ENCODE measurements around the gene ALKBH8.
"Not testable (repeated sequence)": the region's sequence is repeated elsewhere in the genome, so short reads cannot be mapped to it uniquely, and the experiment has no call there.

The ALKBH8 gene, protein sequence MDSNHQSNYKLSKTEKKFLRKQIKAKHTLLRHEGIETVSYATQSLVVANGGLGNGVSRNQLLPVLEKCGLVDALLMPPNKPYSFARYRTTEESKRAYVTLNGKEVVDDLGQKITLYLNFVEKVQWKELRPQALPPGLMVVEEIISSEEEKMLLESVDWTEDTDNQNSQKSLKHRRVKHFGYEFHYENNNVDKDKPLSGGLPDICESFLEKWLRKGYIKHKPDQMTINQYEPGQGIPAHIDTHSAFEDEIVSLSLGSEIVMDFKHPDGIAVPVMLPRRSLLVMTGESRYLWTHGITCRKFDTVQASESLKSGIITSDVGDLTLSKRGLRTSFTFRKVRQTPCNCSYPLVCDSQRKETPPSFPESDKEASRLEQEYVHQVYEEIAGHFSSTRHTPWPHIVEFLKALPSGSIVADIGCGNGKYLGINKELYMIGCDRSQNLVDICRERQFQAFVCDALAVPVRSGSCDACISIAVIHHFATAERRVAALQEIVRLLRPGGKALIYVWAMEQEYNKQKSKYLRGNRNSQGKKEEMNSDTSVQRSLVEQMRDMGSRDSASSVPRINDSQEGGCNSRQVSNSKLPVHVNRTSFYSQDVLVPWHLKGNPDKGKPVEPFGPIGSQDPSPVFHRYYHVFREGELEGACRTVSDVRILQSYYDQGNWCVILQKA

DNA sequence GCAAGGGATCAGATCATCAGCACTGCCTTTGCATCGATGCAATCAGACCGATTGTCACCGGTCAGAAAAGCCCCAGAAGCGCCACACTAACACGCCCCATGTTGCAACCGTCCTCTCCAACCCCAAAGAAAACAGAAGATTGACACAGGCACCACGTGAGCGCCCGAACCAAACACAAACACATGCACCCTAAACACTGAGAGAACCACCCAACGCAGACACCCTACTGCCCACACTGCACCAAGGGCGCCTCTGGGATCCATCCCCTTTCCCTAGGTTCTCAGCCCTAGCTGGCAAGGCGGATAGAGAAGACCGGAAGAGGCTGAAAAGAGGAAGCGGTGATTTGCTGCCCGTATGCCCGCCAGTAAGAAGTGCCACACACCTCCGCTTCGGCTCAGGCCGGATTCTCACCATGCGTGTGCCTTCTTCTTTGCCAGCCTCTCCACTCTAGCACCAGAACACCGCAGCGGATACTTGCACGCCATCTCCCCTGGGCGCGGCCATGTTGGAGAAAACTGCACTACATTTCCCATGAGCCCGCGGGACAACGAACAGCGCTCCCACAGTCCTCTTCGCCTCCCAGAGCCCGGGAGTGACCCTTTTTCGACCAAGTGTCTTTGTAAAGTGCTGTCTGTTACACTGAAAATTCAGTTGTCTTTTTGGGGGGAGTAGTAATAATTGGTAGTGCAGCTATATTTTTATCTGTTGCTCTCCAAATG lies at the start of gene ALKBH8:
TSS of gene ALKBH8 (minus strand) at position 517 of the 719 bp plus-strand sequence. CDS start 4,842 bp downstream, outside the sequence.
- peak; percentile 86 for DNase-seq

DNA sequence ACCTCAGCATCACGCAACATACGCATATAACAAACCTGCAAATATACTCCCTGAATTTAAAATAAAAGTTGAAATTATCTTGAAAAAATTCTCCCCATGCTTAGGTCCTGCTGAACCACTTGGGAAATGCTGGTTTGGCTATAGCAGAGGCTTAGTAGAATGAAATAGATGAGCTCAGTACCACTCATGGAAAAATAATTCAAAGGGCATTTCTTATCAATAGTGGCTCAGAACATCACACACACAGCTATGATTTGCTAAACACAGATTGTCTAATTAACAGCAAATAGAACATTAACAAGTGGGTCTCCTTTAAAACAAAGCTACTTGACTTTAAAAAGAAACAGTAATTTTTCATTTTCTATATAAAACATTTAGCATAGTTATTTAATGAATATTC lies 46.9 kb upstream of the ALKBH8 start:
- DNase-seq: no peak

DNA sequence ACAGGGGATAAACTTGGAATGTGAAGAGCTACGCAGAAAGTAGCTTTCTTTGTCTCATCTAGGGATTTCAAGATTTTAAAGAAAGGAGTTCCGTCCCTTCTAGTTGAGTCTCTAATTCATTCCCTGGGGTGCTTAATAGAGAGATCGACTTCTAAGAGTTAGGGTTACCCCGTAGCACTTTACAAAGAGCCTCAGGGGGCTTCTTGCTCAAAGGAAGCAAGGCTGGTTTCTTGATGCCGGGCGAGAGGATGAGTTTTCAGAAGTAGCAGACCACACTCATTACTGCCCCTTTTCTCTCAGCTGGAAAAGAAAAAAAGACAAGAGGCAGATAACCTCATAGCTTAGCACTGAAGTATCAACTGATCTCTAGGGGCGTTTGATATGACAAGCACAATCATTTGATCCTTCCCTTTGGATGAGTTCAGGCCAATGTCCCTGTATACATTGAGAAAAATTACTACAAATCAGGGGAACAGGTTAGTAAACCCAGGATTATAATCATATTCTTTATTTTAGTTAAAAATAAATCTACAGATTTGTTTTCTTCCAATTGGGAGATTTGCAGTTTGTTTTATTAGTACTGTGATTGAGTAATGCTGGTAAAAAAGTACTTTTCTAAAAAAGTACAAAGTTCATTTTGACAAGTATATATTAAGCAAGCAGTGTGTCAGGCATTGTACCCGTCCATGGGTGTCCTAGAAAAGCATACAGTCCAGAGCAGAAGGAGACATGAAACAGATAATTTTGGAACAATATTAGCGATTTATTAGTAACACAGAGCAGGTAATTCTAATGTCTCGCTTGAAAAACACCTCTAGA lies 44.1 kb upstream of the ALKBH8 start:
- DNase-seq: no peak

DNA sequence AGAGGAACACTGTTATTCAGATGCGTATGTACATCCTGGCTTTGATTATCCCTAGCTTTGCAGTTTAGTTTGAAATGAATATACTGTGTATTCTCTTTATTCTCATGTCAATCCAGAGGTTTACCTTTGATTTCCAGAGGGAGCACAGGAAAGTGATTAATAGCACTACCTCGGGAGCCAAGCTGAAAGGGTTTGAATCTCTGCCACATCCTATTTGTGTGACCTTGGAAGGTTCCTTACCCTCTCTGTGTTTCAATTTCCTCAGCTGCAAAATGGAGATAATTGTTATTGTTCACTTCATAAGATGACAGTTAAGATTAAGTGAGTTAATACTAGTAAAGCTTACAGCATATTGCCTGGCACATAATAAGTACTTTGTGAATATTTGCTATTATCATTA lies 43.3 kb upstream of the ALKBH8 start:
- no peak for DNase-seq

DNA sequence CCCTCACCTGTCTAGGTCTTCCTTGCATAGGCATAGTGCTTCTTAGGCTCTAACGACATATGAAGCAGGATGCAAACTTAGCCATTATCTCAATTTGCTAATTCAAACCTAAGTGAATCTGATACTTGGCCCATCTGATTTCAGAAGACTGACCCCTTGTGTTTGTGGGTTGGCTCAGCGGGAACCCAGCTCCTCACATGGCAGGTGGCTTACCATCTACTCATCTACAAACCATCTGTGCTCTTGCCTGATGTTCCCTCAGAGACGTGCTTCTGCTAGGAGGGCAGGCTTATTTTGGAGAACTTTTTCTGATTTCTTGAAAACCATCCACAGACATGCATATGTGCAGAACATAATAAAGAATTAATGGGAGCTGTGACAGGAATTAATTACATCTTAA lies 40.6 kb upstream of the ALKBH8 start:
- DNase-seq: no peak

DNA sequence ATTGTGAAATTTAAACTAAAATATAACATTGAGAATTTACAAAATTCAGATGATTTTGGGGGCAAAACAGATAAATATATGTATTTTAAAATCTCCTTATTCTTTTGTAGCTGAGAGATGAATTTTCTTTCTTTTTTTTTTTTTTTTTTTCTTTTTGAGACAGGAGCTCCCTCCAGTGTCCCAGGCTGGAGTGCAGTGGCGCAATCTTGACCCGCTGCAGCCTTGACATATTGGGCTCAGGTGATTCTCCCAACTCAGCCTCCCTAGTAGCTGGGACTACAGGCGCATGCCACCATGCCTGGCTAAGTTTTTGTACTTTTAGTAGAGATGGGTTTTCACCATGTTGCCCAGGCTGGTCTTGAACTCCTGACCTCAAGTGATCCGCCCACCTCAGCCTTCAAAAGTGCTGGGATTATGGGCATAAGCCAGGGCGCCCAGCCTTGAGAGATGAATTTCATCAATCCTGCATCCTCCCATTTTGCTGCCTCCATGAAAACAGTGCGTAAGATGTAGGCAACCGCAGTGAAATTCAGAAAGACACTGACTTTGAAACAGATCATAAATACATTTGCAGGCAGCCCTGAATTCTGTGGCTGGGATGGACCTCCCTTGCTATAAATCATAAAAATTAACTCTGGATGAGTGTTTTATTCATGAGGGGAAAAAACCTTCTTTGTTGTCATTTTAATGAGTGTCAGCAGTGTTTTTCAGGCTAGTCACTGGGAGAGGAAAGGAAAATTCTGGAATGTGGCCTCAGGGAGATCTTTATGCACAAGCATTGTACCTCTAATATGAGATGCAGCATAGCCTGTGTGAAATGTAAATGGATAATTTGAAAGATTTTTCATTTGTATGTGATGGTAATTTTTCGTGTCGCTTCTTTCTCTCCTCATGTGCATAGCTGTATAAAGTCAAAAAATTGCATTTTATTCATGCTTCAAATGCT lies 39.8 kb upstream of the ALKBH8 start:
- DNase-seq: no peak

DNA sequence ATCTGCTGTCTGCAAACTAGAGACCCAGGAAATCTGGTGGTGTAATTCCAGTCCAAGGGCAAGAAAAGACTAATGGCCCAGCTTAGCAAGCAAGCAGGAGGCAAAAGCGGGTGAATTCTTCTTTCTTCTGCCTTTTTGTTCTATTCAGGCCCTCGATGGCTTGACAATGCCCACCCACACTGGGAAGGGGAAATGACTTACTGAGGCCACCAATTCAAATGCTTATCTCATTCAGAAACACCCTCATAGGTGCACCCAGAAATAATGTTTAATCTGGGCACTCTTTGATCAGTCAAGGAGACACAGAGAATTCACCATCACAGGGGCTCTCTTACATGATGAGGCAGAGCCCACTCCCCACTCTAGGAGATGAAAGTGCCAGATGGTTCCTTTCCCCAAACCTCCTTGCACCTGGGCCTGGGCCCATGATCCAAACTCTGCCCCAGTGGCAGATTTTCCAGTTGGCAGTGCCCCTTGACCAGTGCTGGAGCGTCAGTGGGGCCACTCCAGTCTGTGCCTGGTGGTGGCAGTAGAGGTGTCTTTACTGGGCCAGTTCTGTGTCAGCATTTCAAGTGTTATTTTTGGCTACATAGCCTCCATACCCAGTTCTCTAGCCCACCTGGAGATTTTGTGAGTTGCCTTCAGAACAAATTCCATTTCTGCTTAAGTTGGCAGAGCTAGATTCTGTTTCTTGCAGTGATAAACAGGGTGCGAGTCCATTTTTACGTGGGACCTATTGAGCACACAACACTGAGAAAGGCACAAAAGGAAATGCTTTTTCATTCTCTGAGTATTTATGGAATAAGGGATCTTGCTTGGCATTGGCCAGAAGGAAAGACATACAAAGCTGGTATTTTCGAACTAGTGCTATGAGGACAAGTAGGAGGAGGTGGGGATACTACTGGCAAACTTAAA lies 32.9 kb upstream of the ALKBH8 start:
- no peak for DNase-seq

DNA sequence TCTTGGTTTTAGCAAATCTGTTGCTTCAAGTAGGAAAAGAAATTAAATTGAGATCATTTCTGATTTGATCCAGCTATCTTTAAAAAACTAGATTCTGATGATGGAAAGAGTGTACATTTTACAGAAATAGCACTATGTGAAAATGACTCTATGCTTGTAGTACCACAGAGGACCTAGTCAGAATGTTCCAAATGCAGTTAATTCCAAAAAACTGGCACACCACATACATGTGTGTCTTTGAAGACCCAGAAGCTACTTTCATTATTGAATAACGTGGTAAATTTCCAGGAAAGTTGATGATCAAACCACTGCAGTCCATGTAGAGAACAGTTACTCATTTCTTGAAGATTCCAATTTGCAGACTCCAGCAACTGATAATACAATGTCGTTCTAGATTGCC lies 29.2 kb upstream of the ALKBH8 start:
- DNase-seq: no peak

DNA sequence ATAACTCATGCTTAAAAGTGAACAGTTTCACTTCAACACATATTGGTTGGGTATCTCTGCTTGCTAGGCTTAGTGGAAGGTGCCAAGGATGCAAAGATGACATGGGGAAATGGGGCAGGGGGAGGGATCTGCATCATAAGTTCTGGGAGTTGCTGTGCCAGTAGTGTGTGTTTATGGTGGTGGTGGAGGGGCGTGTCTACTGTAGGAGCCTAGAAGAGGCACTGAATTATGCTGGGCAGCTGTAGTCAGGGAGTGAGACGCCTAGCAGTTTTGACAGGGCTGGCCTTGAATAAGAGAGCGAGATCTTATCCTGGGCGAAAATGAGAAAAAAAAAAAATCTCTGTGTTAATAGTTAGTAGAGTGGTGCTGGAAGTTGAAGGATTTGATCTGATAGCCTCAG lies 28.4 kb upstream of the ALKBH8 start:
- DNase-seq: no peak

DNA sequence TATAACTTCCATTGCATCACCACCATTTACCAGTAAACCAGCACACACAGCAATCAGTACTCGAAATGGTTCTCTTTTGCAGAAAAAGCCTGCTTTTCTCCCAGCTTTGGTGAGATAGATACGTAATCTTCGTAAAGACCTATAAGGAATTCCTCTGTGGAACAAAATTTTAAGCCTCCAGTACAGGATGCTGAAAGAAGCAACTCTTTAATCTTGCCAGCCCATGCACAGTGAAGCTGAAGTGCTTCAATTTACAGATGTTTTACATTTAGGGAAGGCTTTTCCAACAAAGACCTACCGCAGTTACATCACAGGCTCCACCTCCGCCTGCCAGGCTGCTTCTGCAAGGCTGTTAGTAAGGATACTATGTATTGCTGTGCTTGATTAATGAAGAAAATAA lies 27.3 kb upstream of the ALKBH8 start:
- DNase-seq: no peak

DNA sequence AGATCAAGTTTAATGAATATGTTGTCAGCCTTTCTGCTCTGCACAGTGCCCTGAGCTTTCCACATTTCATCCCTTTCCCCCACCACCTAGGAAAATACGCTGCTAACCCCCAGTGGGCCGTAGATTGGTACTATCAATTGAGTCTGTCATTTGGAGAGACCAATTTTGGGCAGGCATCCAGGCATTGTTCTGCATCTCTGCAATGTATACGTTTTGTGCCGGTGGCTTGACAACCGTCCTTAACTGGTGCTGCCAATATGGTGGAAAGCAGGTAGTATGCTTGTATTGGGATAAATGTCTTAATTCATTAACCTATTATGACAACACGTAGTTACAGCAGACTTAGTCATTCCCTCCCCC lies 26.7 kb upstream of the ALKBH8 start:
- DNase-seq: no peak

DNA sequence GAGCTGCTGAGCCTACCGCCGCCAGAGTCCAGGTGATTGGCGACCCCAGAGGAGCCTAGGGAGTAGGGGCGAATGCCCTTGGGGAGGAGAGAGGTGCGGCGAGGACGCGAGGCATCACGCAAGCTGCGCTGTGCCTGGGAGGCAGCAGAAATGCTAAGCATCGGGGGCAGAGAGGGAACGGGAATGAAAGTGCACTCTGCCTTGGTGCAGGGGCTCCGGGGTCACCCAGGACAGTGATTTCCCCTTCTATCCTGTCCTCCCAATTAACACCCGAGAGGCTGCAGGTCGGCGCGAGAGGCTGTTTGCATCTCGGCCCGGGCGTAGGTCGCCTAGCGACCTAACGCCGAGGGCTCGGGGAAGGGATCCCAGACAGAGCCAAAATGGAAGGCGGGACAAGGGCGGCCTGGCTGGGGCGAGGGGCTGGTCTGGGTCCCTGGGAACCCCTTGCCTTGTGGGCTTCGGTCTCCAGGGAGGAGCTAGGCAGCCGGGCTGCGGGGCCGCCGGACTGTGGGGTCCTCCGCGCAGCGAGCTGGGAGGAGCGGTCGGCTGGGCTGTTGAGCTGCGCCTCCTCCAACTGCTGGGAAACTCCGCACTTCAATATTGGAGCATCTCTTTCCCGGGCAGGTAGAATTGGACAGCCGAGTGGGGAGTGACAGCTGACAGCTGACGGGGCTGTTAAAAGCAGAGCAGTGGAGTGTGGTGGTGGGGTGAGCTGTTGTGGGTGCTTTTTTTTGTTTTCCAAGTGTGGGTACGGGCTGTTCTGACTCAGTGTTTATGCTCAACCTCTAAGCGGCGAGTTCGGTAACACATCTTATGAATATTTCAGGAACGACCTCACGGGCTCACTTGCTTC lies 26.1 kb upstream of the ALKBH8 start:
- peak; percentile 64 for DNase-seq

DNA sequence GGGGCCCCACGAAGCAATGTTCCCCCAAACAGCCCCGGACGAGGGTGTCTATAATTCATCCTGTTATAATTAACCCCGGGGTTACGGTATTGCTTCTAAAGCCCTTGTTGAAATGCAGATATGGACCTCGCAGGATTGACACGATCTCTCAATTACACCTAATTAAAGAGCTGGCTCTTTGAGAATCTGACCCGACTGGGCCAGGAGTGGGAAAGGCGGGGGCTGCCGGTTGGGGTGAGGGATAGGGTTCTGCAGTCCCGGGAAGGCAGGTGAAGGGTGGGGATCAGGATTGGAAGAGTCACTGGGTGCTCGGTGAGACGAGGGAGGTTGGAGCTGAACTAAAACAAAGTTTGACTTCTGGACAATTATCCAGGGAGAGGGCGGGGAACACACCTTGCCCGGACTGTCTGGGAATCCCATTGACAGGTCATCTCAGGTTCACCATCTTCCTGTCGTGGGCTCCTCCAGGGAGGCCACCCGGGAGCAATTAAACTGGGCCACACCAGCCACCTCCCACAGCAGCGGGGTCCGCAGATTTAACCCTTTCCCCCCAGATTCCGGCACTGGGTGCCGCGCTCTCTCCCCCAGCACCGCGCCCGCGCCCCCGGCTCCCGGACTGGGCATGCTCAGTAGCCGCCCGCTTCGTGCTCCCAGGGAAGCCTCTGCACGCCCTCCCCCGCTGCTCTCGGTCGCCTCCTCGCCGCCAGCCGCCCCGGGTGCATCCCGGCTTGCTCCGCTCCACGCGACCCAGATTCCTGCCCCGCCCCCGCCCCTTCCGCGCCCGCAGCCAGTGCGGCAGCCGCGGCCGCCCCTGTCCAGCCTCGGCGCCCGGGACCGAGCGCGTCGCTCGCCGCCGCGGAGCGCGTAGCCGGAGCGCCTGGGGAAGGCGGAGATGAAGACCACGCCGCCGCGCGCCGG lies 25.2 kb upstream of the ALKBH8 start, which contains the start of gene ELMOD1:
TSS of gene ELMOD1 (plus strand) at position 688 of the 918 bp plus-strand sequence. CDS start 27,043 bp downstream, outside the sequence.
- peak; percentile 63 for DNase-seq

DNA sequence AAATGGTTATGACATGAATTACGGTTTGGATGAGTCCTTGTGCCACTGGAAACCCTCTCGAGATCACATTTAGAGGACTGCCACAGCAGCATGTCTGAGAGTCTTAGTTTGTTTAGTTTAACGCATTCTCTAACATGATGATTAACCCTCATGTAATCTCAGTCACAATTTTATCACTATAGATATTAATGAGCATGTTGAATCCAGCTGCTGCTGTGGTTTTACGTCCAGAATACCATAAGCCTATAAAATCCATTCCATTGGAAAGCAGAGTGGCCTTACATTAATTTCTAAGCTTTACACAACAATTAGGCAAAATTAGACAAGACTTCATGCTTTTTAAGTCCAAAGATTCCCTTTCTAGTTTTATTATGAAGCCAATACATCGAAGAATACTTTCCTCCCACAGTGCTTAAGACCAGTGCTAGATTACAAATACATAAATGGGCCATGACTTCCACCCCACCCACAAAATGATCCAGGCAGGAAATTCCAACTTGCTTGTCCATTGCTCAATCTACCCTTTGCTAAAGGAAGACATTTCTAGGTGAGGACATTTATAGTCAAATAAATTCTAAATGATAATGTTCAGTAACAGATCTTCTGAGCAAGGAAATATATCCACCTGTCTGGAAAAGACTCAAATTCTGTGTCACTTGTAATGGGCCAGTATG lies 21.9 kb upstream of the ALKBH8 start:
- DNase-seq: no peak

DNA sequence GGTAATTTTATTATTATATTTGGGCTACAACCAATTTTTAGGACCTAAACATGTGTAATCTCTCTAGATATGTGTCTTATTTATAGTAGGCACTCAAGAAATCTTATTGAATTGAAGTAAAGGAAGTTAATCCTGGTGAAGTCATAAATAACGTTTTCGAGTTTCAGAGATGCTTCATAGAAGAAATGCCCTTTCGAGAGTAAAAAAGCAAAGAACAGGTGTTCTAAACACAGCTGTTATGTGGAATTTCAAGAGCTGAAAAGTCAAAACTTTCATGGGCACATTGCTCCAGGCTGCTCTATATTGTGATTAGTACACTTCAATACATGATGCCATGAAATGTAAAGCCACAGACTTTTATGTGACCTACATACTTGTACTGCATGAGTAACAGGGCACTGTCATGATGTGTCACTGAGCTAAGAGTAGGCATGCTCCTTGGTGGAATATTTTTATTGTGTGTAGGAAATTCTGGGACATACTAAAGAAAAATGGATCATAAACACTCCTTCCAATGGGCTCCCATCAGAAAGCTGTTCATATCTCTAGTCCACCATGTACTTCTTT lies 18.2 kb upstream of the ALKBH8 start:
- no peak for DNase-seq

DNA sequence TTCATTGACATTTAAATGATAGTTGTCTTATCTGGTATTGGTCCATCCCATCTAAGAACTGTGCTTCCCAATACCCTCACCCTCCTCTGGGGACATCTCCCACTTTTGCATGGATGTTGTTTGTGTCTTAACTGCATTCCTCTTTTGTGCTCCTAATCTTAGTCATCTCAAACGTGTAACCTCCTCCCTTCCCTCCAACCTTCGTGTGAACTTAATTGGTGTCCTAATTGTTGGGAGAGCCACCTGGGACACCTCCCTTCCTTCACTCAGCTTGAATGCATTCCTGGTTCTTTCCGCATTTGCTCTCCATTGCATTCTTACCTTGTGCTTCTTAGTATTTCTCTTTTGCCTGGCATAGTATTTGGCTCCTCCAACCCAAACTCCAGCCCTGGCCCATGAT lies 15.6 kb upstream of the ALKBH8 start:
- no peak for DNase-seq

DNA sequence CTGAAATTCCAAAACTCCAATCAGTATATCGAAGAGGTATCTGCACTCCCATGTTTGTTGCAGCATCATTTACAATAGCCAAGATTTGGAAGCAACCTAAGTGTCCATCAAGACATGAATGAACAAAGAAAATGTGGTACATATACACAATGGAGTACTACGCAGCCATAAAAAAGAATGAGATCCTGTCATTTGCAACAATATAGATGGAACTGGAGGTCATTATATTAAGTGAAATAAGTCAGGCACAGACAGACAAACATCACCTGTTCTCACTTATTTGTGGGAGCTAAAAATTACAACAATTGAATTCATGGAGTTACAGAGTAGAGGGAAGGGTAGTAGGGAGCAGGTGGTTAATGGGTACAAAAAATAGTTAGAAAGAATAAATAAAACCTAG lies 13.6 kb upstream of the ALKBH8 start:
- not testable (repeated sequence) for DNase-seq

DNA sequence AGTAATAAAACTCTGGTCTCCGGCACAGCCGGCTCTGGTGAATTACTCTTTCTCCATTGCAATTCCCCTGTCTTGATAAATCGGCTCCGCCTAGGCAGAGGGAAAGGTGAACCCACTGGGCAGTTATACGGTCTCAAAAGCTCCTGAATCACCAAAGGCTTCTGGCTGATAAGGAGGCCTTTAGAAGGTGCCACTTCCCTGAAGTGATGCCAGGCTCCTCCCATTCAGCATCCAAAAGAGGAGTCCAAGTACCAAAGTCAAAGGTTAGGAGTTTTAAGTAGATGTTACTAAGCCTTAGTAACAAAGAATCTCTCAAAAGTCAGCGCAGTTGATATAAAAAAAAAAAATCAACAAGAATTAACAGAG lies 11.8 kb upstream of the ALKBH8 start:
- no peak for DNase-seq

All from stimulated activated CD4-positive, alpha-beta T cell treated with anti-CD3 and anti-CD28 coated beads, Interleukin-15, amount 100 ng/mL, for 24 hours (primary cell).